Right lobe of liver (tissue), 4 donors: Measurements from ENCODE around the gene YTHDF1.

ENCODE experiments used
- CTCF ChIP-seq, 4 donors: fragments of 200-600 bp in 3 of 4; fragments of 450-650 bp in 1 of 4; IDR thresholded peaks; one replicate each; pipeline versions ENCODE4 v1.5.1 to v1.8.0; 2016 to 2022; ENCODE audit warnings: antibody characterized with exemption in 4 of 4, mild to moderate bottlenecking in 2 of 4
- POLR2A ChIP-seq: fragments of 450-650 bp; IDR thresholded peaks from one replicate; pipeline ENCODE4 v1.6.1; 2017; ENCODE audit warnings: antibody characterized with exemption, mild to moderate bottlenecking
- donor health status: DM: no; HTN: no; CAD: no.
- donor health status: DM: no; HTN: no; CAD: no.
- donor health status: DM: no; HTN: yes; CAD: no.

DNA sequence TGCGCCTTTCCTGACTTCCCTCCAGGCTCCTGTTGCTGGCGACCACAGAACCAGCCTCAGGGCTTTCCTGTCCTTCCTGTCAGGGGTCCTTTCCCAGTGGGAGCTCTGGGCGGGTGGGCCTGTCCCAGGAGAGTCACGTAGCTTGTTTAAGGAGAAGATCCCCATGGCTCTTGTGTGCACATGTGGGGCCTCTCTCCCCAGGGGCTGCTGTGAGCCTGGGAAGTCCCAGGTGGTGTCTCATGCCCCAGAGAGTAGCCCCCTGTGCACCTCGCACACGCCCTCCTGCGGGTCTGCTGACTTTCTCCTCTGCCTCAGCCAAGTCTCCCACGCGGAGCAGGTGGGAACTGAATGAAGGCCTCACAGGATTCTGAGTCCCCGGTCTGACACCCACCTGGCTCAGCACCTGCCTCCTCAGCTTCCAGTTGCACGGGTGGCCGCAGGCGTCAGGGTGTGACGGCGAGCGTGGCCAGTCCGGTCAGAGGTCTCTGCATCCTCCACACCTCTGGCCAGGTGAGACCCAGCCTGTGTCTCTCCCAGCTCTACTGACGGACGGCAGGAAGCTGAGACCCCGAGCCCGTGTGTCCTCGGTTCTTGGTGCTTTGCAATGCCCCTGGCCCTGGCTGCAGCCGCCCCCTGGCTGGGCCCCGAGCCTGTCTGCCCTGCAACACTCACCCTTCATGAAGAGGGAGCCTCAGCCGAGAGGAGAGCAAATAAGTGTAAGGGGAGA, 44.0 kb upstream of the YTHDF1 start:
- TF ChIP-seq CTCF (IDR thresholded peaks at IDR 0.05) (no peak), POLR2A (no peak)
